Natural killer cell (primary cell): ENCODE measurements around the gene OR1N2. TPM values are rescaled to one million over a fixed set of nuclear protein-coding genes. Genes with fewer than 3 reads are reported as not detected.
"Not testable (repeated sequence)": the region's sequence is repeated elsewhere in the genome, so short reads cannot be mapped to it uniquely, and the experiment has no call there.

ENCODE experiments used
- ATAC-seq, 3 donors: fragments of 150-1000 bp in 2 of 3; fragments of 200-7000 bp in 1 of 3; cut with Tn5 transposase; 1 replicate in 1 of 3; 2 replicates in 2 of 3; pipeline ENCODE4 v1.10.0; 2021; ENCODE audit warnings: mild to moderate bottlenecking in 2 of 3, moderate library complexity in 2 of 3
- DNase-seq, 2 donors: peaks; one replicate each; pipeline versions ENCODE4 v3.0.0 to v3.0.0-alpha.2; 2013 to 2021; ENCODE audit warnings: mixed read lengths in 1 of 2
- H3K27ac ChIP-seq: one replicate; pipeline ENCODE4 v1.5.1; 2013; ENCODE audit warnings: mild to moderate bottlenecking, low read length
- H3K27me3 ChIP-seq: one replicate; pipeline ENCODE4 v1.6.1; 2013; ENCODE audit warnings: low read length; ENCODE audit not compliant: control insufficient read depth, insufficient read depth
- H3K36me3 ChIP-seq: one replicate; pipeline ENCODE4 v1.6.1; 2013; ENCODE audit warnings: low read length; ENCODE audit not compliant: control insufficient read depth, insufficient read depth
- H3K4me1 ChIP-seq: one replicate; pipeline ENCODE4 v1.6.1; 2013; ENCODE audit warnings: low read length; ENCODE audit not compliant: control insufficient read depth, insufficient read depth
- H3K4me3 ChIP-seq: one replicate; pipeline ENCODE4 v1.5.1; 2013; ENCODE audit warnings: low read length
- H3K9me3 ChIP-seq: one replicate; pipeline ENCODE4 v1.6.1; 2013; ENCODE audit warnings: low read length; ENCODE audit not compliant: control insufficient read depth, insufficient read depth
- H3K27ac Mint-ChIP-seq, 2 donors: one replicate each; pipeline ENCODE4 v1.8.0; 2022; ENCODE audit warnings: mild to moderate bottlenecking in 2 of 2, mixed read lengths in 2 of 2, moderate library complexity in 1 of 2
- H3K27me3 Mint-ChIP-seq, 2 donors: one replicate each; pipeline ENCODE4 v1.8.0; 2022; ENCODE audit warnings: low read depth in 2 of 2, mixed read lengths in 2 of 2
- H3K36me3 Mint-ChIP-seq: one replicate; pipeline ENCODE4 v1.8.0; 2022; ENCODE audit warnings: mixed read lengths
- H3K4me1 Mint-ChIP-seq, 2 donors: one replicate each; pipeline ENCODE4 v1.8.0; 2022; ENCODE audit warnings: mixed read lengths in 2 of 2
- H3K4me3 Mint-ChIP-seq: one replicate; pipeline ENCODE4 v1.8.0; 2022; ENCODE audit warnings: mild to moderate bottlenecking, moderate library complexity, mixed read lengths
- H3K9me3 Mint-ChIP-seq, 2 donors: one replicate each; pipeline ENCODE4 v1.8.0; 2022; ENCODE audit warnings: mixed read lengths in 2 of 2
- WGBS: methylation state at CpG from one replicate; pipeline ENCODE4 v1.1.7; 2013; ENCODE audit warnings: missing lambda C conversion rate; ENCODE audit not compliant: insufficient coverage; 5-methylcytosine and 5-hydroxymethylcytosine counted together
- intact Hi-C: fragments of 100-400 bp; cut with micrococcal nuclease; formaldehyde crosslinking; loops from one replicate; pipeline ENCODE4 v1.14.2; 2022
- total RNA-seq, 4 donors: library from RNA; stranded (reverse); fragments of 120-200 nt in 1 of 4; gene quantifications; one replicate each; pipeline versions ENCODE4 v1.2.3 to v1.2.4, GENCODE V29; 2013 to 2022
- TF ChIP-seq, protein P1 (sequence below): fragments of 200-600 bp; IDR thresholded peaks from one replicate; pipeline ENCODE4 v1.8.0; 2022; ENCODE audit warnings: antibody characterized with exemption

The OR1N2 gene
- total RNA-seq, 3 donors from 2014 or later (not counting 1 experiment from before 2014, with no cell fraction given) = not detected

DNA sequence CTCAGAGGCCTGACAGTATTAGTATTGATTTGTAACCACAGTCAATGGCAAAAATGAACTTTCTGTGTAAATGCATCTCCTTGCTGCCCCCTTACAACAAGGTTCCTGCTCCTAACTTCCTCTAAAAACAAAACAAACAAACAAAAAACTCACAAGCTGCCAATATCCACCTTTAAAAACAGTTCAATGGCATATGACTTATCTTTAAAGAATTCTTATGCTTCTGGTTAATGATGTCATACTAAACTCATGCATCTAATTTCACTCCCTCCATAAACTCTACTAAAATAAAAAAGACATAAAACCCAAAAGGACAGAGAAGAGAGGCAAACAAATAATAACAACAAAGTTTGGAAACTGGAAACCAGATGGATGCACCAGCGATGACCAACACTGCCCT, 16.8 kb upstream of the OR1N2 start:
- no peak for DNase-seq
- TF ChIP-seq, protein P1, sequence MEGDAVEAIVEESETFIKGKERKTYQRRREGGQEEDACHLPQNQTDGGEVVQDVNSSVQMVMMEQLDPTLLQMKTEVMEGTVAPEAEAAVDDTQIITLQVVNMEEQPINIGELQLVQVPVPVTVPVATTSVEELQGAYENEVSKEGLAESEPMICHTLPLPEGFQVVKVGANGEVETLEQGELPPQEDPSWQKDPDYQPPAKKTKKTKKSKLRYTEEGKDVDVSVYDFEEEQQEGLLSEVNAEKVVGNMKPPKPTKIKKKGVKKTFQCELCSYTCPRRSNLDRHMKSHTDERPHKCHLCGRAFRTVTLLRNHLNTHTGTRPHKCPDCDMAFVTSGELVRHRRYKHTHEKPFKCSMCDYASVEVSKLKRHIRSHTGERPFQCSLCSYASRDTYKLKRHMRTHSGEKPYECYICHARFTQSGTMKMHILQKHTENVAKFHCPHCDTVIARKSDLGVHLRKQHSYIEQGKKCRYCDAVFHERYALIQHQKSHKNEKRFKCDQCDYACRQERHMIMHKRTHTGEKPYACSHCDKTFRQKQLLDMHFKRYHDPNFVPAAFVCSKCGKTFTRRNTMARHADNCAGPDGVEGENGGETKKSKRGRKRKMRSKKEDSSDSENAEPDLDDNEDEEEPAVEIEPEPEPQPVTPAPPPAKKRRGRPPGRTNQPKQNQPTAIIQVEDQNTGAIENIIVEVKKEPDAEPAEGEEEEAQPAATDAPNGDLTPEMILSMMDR = no peak
- Histone ChIP-seq H3K27ac (no peak overlapping the region), H3K4me3 (no peak overlapping the region), H3K27me3 (no peaks in the 10 kb centered on the region), H3K9me3 (no peaks in the 10 kb centered on the region), H3K4me1 (no peaks in the 10 kb centered on the region), H3K36me3 (no peaks in the 10 kb centered on the region)
- Mint-ChIP-seq H3K4me1 (no peaks in the 10 kb centered on the region), H3K9me3 (no peaks in the 10 kb centered on the region), H3K4me3 (no peak overlapping the region), H3K27me3 (peaks cover 2 to 12% of the 10 kb centered on the region in 2 donors), H3K36me3 (no peaks in the 10 kb centered on the region), H3K27ac (no peak overlapping the region)
- intact Hi-C loops = no loop called here
- no peak for ATAC-seq
- WGBS = 86% methylated on average over 1 of the region's 1 CpG

- intact Hi-C loops, ATAC-seq: not testable (repeated sequence)
Observed at GRCh38 chr9:122537066-122537465, 15.8 kb upstream of the OR1N2 start.

GRCh38 chr9:122538757-122539156, 14.2 kb upstream of the OR1N2 start:
- no peak overlapping the region for H3K27ac Mint-ChIP-seq
- intact Hi-C loops = no loop called here
- peaks cover 2 to 35% of the 10 kb centered on the region in 2 donors for H3K27me3 Mint-ChIP-seq
- no peaks in the 10 kb centered on the region for H3K4me1 Mint-ChIP-seq
- ATAC-seq (no peak), DNase-seq (no peak)
- Histone ChIP-seq H3K36me3 (no peaks in the 10 kb centered on the region), H3K9me3 (no peaks in the 10 kb centered on the region), H3K4me1 (no peaks in the 10 kb centered on the region), H3K27ac (no peak overlapping the region), H3K4me3 (no peak overlapping the region), H3K27me3 (peaks cover 2% of the 10 kb centered on the region)
- no peaks in the 10 kb centered on the region for H3K9me3 Mint-ChIP-seq
- WGBS = no CpG with 5 or more reads among the region's 2 CpGs
- no peak overlapping the region for H3K4me3 Mint-ChIP-seq
- TF ChIP-seq, protein P1 = no peak
- H3K36me3 Mint-ChIP-seq = no peaks in the 10 kb centered on the region

More at GRCh38 chr9:122537066-122537465, 15.8 kb upstream of the OR1N2 start:
- H3K27me3 ChIP-seq, H3K4me3 ChIP-seq, H3K36me3 Mint-ChIP-seq, H3K27ac ChIP-seq, H3K9me3 Mint-ChIP-seq, H3K27ac Mint-ChIP-seq, DNase-seq, H3K4me1 Mint-ChIP-seq, H3K4me3 Mint-ChIP-seq, H3K36me3 ChIP-seq, H3K9me3 ChIP-seq, H3K4me1 ChIP-seq: not testable (repeated sequence)
- H3K27me3 Mint-ChIP-seq = peaks cover 2 to 21% of the 10 kb centered on the region in 2 donors
- 81% methylated on average over 6 of the region's 7 CpGs for WGBS

DNA sequence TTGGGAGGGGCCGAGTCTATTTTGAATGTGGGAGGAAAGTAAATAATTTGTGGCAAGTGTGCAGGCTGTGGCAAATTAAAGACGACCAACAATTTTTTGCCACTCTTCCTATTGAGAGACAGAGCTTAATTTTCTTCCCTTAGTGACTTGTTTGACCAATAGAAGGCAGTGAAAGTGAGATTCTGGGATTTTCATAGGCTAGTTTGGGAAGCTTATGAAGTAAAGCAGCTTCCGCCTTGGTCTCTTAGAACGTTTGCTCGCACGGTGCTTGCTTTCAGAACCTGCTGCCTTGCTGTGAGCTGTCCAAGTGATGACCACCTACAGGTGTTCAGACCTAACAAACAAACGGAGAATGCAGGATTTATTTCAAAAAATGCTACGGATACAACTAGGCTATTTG, 6.7 kb upstream of the OR1N2 start:
- Mint-ChIP-seq H3K9me3 (no peaks in the 10 kb centered on the region), H3K27ac (no peak overlapping the region), H3K4me1 (no peaks in the 10 kb centered on the region), H3K36me3 (no peaks in the 10 kb centered on the region), H3K27me3 (peaks cover 3 to 63% of the 10 kb centered on the region in 2 donors), H3K4me3 (no peak overlapping the region)
- H3K27ac ChIP-seq = no peak overlapping the region
- intact Hi-C loops = no loop called here
- peaks cover 2% of the 10 kb centered on the region for H3K9me3 ChIP-seq
- no peak for ATAC-seq
- no peaks in the 10 kb centered on the region for H3K36me3 ChIP-seq
- H3K4me3 ChIP-seq = no peak overlapping the region
- TF ChIP-seq, protein P1 = no peak
- no peak for DNase-seq
- H3K4me1 ChIP-seq = no peaks in the 10 kb centered on the region
- H3K27me3 ChIP-seq = peaks cover 2% of the 10 kb centered on the region
- WGBS = 66% methylated on average over 6 of the region's 8 CpGs
